ENCODE data around the gene TMEM235.
"Not testable (repeated sequence)": the region's sequence is repeated elsewhere in the genome, so short reads cannot be mapped to it uniquely, and the experiment has no call there.

Gene TMEM235

GRCh38 chr17:78219396-78220150 is 11.9 kb upstream of the TMEM235 start:
- no peak for DNase-seq

DNA sequence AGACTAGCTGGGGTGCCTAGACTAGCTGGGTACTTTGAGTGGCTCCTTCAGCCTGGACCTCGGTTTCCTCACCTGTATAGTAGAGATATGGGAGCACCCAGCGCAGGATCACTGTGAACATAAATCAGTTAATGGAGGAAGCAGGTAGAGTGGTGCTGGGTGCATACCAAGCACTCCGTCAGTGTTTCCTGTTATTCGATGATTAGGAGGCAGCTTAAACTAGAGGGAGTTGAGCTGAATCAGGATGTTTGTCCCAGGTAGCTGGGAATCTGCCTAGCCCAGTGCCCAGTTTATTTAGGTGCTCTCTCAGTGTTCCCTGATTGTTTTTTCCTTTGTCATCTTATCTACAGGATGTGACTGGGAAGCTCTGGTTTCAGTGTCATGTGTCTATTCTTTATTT is 8.4 kb upstream of the TMEM235 start:
- no peak for DNase-seq

- no peak for DNase-seq
Observed at GRCh38 chr17:78223765-78224164, 7.7 kb upstream of the TMEM235 start.

DNA sequence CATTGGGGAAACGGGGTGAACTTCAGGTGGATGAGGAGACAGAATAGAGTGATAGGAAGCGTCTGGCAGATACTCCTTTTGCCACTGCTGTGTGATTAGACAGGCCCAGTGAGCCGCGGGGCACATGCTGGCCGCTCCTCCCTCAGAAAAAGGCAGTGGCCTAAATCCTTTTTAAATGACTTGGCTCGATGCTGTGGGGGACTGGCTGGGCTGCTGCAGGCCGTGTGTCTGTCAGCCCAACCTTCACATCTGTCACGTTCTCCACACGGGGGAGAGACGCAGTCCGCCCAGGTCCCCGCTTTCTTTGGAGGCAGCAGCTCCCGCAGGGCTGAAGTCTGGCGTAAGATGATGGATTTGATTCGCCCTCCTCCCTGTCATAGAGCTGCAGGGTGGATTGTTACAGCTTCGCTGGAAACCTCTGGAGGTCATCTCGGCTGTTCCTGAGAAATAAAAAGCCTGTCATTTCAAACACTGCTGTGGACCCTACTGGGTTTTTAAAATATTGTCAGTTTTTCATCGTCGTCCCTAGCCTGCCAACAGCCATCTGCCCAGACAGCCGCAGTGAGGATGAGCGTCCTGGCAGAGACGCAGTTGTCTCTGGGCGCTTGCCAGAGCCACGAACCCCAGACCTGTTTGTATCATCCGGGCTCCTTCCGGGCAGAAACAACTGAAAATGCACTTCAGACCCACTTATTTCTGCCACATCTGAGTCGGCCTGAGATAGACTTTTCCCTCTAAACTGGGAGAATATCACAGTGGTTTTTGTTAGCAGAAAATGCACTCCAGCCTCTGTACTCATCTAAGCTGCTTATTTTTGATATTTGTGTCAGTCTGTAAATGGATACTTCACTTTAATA is 7.0 kb upstream of the TMEM235 start:
- DNase-seq: no peak

GRCh38 chr17:78225088-78225865 is 6.2 kb upstream of the TMEM235 start:
- no peak for DNase-seq

DNA sequence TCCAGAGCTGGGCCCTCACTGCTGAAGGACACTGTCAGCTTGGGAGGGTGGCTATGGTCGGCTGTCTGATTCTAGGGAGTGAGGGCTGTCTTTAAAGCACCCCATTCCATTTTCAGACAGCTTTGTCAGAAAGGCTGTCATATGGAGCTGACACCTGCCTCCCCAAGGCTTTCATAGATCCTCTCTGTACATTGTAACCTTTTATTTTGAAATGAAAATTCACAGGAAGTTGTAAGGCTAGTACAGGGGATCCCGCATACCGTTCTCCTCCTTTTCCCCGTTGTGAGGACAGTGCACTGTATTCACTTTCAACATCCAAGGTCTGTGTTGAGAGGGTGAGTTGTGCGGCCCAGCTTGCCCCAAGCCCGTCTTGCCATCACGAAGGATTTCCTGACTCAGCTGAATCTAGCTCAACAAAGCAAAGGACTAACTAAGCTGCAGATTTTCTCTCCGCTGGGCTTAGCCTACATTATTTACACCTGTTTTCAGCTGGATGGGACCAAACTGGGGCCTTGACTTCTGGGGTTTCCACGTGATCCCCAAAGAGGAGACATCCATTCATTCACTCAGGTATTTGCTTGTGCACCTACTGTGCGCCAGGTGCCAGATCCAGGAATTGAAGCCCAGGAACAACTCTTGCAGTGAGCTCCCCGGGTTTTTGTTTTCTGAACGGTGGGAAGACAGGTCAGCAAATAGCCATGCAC is 5.2 kb upstream of the TMEM235 start:
- no peak for DNase-seq

- DNase-seq: no peak
Observed at GRCh38 chr17:78226759-78227454, 4.5 kb upstream of the TMEM235 start.

DNA sequence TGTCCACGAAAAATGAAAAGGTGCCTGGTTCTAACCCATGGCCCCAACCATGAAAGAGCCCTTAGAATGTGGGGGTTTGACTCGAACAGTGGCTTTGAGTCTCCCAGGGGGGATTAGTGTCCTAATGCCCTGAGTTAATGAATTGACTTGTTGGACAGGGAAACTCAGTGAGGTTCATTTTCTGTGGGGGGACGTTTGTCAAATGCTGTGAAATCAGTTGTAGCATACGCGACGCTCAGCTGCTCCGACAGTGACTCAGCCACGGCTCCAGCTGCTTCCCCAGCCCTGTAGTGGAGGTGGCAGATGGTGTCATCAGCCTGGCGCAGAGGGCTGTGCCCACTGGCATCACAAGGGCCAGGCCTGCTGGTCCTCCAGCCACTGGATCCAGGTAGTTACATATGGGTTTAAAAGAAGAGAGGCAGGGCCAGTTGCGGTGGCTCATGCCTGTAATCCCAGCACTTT is 3.9 kb upstream of the TMEM235 start:
- no peak for DNase-seq

DNA sequence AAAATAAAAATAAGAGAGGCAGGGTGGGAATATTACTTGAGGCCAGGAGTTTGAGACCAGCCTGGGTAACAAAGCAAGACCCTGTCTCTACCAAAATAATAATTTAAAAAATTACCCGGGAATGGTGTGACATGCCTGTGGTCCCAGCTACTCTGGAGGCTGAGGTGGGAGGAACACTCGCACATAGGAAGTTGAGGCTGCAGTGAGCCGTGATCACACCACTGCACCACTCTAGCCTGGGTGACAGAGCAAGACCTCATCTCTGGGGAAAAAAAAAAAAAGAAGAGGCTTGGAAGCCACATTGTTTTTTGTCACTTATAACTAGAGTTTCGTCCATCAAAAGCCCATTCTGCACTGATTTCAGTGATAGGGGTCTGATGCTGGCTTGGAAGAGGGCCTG is 3.3 kb upstream of the TMEM235 start:
- no peak for DNase-seq

DNA sequence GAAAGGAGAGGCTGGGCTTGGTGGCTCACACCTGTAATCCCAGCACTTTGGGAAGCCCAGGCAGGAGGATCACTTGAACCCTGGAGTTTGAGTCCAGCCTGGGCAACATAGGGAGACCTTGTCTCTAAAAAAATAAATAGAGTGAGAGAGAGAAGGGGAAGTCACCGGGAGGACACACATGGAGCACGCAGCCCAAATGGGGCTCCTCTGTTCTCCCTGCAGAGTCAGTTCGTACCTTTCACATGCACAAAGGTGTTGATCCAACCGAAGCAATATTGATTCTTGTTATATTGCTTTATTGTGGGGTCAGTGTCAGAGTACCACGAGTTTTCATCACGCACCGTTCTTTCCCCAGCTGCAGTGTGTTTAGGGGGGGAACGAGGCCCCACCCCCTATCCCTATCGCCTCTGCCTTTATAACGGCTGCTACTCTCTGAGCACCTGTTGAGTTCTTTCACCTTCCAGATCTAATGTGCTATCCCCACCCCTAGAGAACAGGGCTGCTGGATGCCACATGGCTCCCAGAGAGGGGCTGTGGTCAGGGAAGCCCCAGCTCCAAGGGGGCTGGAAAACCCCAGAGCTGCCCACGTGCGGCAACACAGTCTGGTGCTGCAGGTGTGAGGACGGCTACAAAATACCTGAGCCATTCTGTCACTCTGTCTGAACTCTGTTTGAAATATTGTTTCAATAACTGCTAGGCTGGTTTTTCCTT is 1.0 kb upstream of the TMEM235 start:
- DNase-seq: no peak

DNA sequence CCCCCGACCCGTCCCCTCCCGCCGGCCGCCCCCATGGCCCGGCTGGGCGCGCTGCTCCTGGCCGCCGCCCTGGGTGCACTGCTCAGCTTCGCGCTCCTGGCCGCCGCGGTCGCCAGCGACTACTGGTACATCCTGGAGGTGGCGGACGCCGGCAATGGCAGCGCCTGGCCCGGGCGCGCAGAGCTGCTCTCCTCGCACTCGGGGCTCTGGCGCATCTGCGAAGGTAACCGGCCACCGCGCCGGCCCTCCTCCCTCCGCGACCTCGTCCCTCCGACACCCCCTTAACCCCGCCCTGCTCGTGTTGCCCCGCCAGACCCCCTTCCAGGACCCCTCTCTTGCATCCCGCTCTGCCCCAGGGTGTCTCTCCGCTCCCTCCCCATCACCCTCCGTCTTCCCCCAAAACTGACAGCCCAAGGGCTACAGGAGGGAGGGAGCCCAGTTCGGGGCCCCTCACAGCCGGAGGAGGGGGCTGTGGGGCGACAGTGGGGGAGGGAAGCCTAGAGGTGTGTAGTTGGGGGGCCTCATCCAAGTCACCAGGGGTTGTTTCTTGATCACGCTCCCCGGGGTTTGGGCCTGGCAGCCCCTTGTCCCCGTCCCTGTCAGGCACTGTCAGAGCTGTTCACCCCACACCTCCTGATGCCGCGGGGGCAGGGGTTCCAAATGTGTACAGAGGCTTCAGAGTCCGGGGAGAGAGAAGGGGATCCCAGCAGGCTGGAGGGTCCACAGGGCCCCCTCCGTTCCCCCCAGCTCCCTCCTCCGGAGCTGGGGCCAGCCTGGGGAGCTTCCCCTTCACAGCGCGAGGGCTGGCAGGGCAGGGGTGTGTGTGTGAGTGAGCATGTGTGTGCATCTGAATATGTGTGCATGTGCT is 794 bp downstream of the TMEM235 start:
- DNase-seq: no peak

- DNase-seq: no peak
Observed at GRCh38 chr17:78232859-78233173, 1.4 kb downstream of the TMEM235 start.

- DNase-seq: no peak
Observed at GRCh38 chr17:78233678-78234077, 2.2 kb downstream of the TMEM235 start.

- no peak for DNase-seq
Observed at GRCh38 chr17:78234261-78234865, 2.9 kb downstream of the TMEM235 start.

DNA sequence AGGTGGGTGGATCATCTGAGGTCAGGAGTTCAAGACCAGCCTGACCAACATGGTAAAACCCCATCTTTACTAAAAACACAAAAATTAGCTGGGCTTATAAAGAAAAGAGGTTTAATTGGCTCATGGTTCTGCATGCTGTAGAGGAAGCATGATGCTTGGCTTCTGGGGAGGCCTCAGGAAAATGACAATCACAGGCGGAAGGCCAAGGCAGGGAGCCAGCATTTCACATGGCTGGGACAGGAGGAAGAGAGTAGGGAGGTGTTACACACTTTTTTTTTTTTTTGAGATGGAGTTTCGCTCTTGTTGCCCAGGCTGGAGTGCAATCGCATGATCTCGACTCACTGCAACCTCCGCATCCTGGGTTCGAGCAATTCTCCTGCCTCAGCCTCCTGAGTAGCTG is 3.6 kb downstream of the TMEM235 start:
- not testable (repeated sequence) for DNase-seq

GRCh38 chr17:78235885-78236284 is 4.5 kb downstream of the TMEM235 start:
- no peak for DNase-seq

DNA sequence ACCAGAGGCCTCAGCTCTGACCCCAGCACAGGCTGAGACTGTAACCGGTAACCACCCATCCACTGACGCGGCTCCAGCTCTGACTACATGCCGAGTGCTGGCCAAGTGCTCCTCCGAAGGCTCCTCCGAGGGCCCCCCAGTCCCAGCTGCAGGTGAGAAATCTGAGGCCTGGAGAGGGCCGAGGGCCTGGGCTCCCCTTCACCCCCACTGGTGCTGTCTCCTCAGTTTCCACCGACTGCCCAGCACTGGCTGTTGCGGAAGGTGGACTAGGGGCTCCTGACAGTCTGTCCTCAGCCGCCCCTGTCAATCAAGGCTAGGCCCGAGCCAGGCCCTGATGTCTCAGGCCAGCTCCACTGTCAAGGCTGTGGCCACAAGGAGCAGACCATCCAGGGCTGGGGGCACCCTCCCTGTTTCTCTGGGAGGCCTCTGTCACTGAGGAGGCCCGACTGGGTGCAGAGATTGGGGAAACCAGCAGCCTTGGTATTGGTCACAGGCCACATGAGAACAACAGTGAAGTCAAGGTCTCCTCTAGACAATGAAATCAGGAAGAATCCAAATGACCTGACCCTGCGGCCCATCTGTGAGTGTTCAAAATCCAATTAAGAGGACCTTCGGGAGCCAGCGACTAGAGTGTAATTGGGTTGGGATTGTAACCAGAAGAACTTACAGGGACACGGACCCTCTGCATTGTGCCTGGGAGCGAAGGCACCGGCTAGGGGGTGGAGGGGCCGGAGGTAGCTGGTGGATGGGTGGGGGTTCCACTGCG is 5.1 kb downstream of the TMEM235 start:
- no peak for DNase-seq

DNA sequence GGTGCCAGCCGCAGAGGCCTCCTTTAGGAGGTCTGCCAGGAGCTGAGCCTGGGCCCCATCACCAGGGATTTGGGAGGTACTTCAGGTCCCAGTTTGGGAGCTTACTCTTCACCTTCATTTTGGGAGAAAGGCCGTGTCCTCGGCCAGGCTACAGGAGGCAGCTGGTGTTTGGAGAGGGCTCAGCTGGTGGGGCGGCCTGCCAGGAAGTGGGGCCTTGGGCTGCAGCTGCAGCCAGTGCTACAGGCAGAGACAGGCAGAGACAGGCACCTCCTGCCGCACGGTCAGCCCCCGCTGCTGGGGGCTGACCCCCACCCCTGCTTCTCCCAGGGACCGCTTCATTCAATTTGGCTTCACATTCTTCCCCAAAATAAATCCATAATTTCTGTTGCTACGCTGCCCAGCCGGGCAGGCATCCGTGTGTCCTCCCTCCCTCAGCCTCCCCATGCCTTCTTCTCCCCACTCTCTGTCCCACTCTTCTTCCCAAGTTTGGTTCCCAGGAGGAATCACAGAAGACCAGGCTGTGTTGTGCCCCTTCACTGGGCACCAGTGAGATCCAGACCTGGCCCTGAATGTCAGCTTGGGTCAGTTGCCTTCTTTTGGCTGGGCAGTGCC is 6.1 kb downstream of the TMEM235 start:
- no peak for DNase-seq

Measured in AML-193 (cell line).